OCI-LY3 (cell line): Measurements from ENCODE around the gene HNRNPH2.

Experiments used
- H2AFZ ChIP-seq: fragments of 200-600, 300-600 bp; shearing (Covaris generic); 2 replicates; pipeline ENCODE4 v1.6.0; 2014; ENCODE audit warnings: antibody characterized with exemption, low read depth, low read length
- H3K27ac ChIP-seq: fragments of 200-600, 300-600 bp; sonication (generic); 2 replicates; pipeline ENCODE4 v1.5.1; 2014; ENCODE audit warnings: mild to moderate bottlenecking, low read length, moderate library complexity, mixed read lengths
- H3K27me3 ChIP-seq: fragments of 200-600, 300-600 bp; sonication (generic); 2 replicates; pipeline ENCODE4 v1.6.1; 2014; ENCODE audit warnings: low read depth, low read length, mixed read lengths
- H3K36me3 ChIP-seq: fragments of 200-600, 300-600 bp; sonication (generic); replicated peaks from 2 replicates; pipeline ENCODE3; 2014; ENCODE audit warnings: low read depth, low read length, mixed read lengths
- H3K4me1 ChIP-seq: fragments of 300-600, 200-600 bp; sonication (generic); 2 replicates; pipeline ENCODE4 v1.6.1; 2014; ENCODE audit warnings: low read length, mixed read lengths
- H3K4me2 ChIP-seq: fragments of 200-600, 300-600 bp; sonication (generic); 2 replicates; pipeline ENCODE4 v1.6.1; 2014; ENCODE audit warnings: low read length, mixed read lengths
- H3K4me3 ChIP-seq: fragments of 300-600, 200-600 bp; sonication (generic); 2 replicates; pipeline ENCODE4 v1.5.1; 2014; ENCODE audit warnings: antibody characterized with exemption, mild to moderate bottlenecking, low read length, moderate library complexity
- H3K79me2 ChIP-seq: fragments of 300-600, 200-600 bp; shearing (Covaris generic); 2 replicates; pipeline ENCODE4 v1.6.1; 2014; ENCODE audit warnings: mild to moderate bottlenecking, low read length, mixed read lengths
- H3K9ac ChIP-seq: fragments of 300-600, 200-600 bp; shearing (Covaris generic); 2 replicates; pipeline ENCODE4 v1.6.0; 2014; ENCODE audit warnings: mild to moderate bottlenecking, low read length, moderate library complexity
- H3K9me3 ChIP-seq: fragments of 200-600, 300-600 bp; shearing (Covaris generic); 2 replicates; pipeline ENCODE4 v1.6.1; 2014; ENCODE audit warnings: low read length, mixed read lengths; ENCODE audit not compliant: insufficient read depth
- H4K20me1 ChIP-seq: fragments of 200-600, 300-600 bp; sonication (generic); 2 replicates; pipeline ENCODE4 v1.6.1; 2016; ENCODE audit warnings: low read length, mixed read lengths; ENCODE audit not compliant: insufficient read depth
- CTCF ChIP-seq: fragments of 200-600, 300-600 bp; sonication (generic); IDR thresholded peaks from 2 replicates; pipeline ENCODE4 v1.5.1; 2014; ENCODE audit warnings: antibody characterized with exemption, low read length, low read depth
- EZH2phosphoT487 ChIP-seq: fragments of 200-600 bp; shearing (Covaris generic); IDR thresholded peaks from 2 replicates; pipeline ENCODE4 v1.6.1; 2018; ENCODE audit warnings: antibody characterized with exemption, mixed run types, low read depth

HNRNPH2 gene

GRCh38 chrX:101430457-101431078 lies 22.5 kb downstream of the HNRNPH2 start:
- TF ChIP-seq EZH2phosphoT487 (no peak), CTCF (no peak)
- Histone ChIP-seq H3K4me2 (peak overlapping the region; percentile 14; the same call in 1 of the 2 replicates), H3K9me3 (no peaks in the 10 kb centered on the region)

DNA sequence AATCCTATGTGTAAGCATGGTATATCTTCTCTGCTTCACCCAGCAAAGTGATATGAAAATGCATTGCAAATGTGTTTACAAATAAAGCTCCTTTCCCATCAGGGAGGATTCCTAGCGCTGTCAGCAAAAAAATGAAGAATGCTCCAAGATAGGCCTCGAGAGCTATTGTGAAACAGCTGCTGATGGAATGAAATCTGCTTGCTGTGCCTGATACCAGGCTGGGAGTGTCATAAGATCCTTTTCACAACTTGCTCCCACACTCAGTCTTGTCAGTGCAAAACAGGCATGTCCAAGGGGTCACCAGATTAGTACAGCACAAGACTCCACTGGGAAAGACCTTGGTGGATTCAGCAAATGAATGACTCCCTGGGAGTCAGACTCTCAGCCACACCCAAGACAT lies 34.1 kb downstream of the HNRNPH2 start:
- no peaks in the 10 kb centered on the region for H3K9me3 ChIP-seq
- H4K20me1 ChIP-seq, result no peaks in the 10 kb centered on the region
- H3K27me3 ChIP-seq, result no peaks in the 10 kb centered on the region
- H3K36me3 ChIP-seq, result no peaks in the 10 kb centered on the region
- no peaks in the 10 kb centered on the region for H3K4me1 ChIP-seq
- H2AFZ ChIP-seq, result no peak overlapping the region
- no peak overlapping the region for H3K4me2 ChIP-seq
- no peak overlapping the region for H3K9ac ChIP-seq
- no peak overlapping the region for H3K27ac ChIP-seq
- H3K79me2 ChIP-seq, result no peaks in the 10 kb centered on the region
- no peak for TF ChIP-seq EZH2phosphoT487
- TF ChIP-seq CTCF, result no peak
- no peak overlapping the region for H3K4me3 ChIP-seq

More at GRCh38 chrX:101430457-101431078, 22.5 kb downstream of the HNRNPH2 start:
- Histone ChIP-seq H3K4me1 (peaks cover 14% of the 10 kb centered on the region), H3K36me3 (peaks cover 4% of the 10 kb centered on the region), H2AFZ (no peak overlapping the region), H3K27me3 (no peaks in the 10 kb centered on the region), H3K9ac (no peak overlapping the region), H4K20me1 (no peaks in the 10 kb centered on the region), H3K4me3 (no peak overlapping the region), H3K79me2 (no peaks in the 10 kb centered on the region), H3K27ac (no peak overlapping the region)

DNA sequence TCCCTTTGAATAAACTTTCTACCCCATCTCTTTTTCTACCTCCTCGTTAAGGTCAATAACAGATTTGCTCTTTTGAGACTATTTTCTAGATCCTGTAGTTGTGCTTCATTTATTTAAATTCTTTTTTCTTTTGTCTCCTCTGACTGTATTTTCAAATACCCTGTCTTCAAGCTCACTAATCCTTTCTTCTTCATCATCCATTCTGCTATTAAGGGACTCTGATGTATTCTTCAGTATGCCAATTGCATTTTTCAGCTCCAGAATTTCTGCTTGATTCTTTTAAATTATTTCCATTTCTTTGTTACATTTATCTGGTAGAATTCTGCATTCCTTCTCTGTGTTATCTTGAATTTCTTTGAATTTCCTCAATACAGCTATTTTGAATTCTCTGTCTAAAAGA lies 41.3 kb downstream of the HNRNPH2 start:
- Histone ChIP-seq H3K9ac (no peak overlapping the region), H3K27me3 (no peaks in the 10 kb centered on the region), H3K4me2 (no peak overlapping the region), H3K36me3 (no peaks in the 10 kb centered on the region), H2AFZ (no peak overlapping the region), H3K9me3 (no peaks in the 10 kb centered on the region), H4K20me1 (no peaks in the 10 kb centered on the region), H3K27ac (no peak overlapping the region), H3K4me3 (no peak overlapping the region), H3K79me2 (no peaks in the 10 kb centered on the region), H3K4me1 (no peaks in the 10 kb centered on the region)
- TF ChIP-seq EZH2phosphoT487 (no peak), CTCF (no peak)

DNA sequence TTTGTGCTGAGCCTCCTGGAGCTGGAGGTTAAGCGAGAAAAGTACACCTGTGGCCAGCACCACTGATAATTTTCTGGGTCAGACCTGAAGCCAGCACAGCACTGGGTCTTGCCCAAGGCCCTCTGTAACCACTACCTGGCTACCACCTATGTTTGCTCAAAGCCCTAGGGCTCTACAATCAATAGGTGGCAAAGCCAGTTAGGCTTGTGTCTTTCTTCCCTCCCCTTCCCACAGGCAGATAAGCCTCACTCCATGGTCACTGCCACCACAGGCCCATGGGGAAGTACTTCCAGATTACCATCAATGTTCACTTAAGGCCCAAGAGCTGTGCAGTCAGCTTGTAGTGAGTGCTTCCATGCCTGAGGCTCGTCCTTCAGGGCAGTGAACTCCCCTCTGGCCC lies 42.1 kb downstream of the HNRNPH2 start:
- H2AFZ ChIP-seq, result no peak overlapping the region
- H4K20me1 ChIP-seq, result no peaks in the 10 kb centered on the region
- no peak for TF ChIP-seq EZH2phosphoT487
- TF ChIP-seq CTCF, result no peak
- no peaks in the 10 kb centered on the region for H3K9me3 ChIP-seq
- H3K79me2 ChIP-seq, result no peaks in the 10 kb centered on the region
- H3K9ac ChIP-seq, result no peak overlapping the region
- no peaks in the 10 kb centered on the region for H3K27me3 ChIP-seq
- no peak overlapping the region for H3K27ac ChIP-seq
- no peak overlapping the region for H3K4me3 ChIP-seq
- no peak overlapping the region for H3K4me2 ChIP-seq
- no peaks in the 10 kb centered on the region for H3K4me1 ChIP-seq
- no peaks in the 10 kb centered on the region for H3K36me3 ChIP-seq
